ENCODE measurements around the gene KPNA4. TPM values are rescaled to one million over a fixed set of nuclear protein-coding genes. Genes with fewer than 3 reads are reported as not detected.

The KPNA4 gene
- total RNA-seq, 1 donor from 2014 or later, result 60.5 TPM

GRCh38 chr3:160482796-160483195, 82.6 kb downstream of the KPNA4 start:
- Mint-ChIP-seq H3K27me3 (peaks cover 4% of the 10 kb centered on the region), H3K9me3 (no peaks in the 10 kb centered on the region), H3K36me3 (no peaks in the 10 kb centered on the region), H3K4me1 (ENCODE audit: unreplicated experiment) (peaks cover 9% of the 10 kb centered on the region), H3K27ac (no peak overlapping the region), H3K4me3 (no peak overlapping the region)
- TF ChIP-seq, protein P1, sequence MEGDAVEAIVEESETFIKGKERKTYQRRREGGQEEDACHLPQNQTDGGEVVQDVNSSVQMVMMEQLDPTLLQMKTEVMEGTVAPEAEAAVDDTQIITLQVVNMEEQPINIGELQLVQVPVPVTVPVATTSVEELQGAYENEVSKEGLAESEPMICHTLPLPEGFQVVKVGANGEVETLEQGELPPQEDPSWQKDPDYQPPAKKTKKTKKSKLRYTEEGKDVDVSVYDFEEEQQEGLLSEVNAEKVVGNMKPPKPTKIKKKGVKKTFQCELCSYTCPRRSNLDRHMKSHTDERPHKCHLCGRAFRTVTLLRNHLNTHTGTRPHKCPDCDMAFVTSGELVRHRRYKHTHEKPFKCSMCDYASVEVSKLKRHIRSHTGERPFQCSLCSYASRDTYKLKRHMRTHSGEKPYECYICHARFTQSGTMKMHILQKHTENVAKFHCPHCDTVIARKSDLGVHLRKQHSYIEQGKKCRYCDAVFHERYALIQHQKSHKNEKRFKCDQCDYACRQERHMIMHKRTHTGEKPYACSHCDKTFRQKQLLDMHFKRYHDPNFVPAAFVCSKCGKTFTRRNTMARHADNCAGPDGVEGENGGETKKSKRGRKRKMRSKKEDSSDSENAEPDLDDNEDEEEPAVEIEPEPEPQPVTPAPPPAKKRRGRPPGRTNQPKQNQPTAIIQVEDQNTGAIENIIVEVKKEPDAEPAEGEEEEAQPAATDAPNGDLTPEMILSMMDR (conservative IDR thresholded peaks at IDR 0.05), result no peak
- no peak for DNase-seq (ENCODE audit: extremely low spot score, unreplicated experiment)

- TF ChIP-seq, protein P1 (conservative IDR thresholded peaks at IDR 0.05), result no peak
- H3K27ac Mint-ChIP-seq, result no peak overlapping the region
- H3K4me3 Mint-ChIP-seq, result no peak overlapping the region
- H3K36me3 Mint-ChIP-seq, result no peaks in the 10 kb centered on the region
- H3K9me3 Mint-ChIP-seq, result no peaks in the 10 kb centered on the region
- peaks cover 15% of the 10 kb centered on the region for H3K4me1 Mint-ChIP-seq (ENCODE audit: unreplicated experiment)
- H3K27me3 Mint-ChIP-seq, result peaks cover 6% of the 10 kb centered on the region
- no peak for DNase-seq (ENCODE audit: extremely low spot score, unreplicated experiment)
These were observed 83.5 kb downstream of the KPNA4 start for GRCh38 chr3:160481856-160482255.

DNA sequence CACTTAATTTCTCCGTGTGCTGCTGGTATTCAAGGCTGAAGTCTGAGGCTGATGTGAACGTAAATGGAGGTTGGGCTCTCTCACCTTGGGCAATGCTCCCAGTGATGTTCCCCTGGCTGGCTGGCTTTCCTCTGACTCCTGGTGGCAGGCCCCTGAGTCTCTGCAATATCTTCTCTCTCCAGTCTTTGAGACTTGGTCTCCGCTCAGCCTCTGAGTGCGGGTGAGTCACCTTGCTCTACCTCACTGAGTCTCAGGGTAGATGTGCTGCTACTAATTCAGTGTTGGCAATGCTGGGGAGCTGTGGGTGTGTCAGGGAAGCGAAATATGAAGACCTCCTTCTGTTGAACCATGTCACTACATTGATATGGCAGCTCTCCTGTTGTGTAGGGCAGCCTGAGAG, 84.4 kb downstream of the KPNA4 start:
- H3K36me3 Mint-ChIP-seq, result no peaks in the 10 kb centered on the region
- TF ChIP-seq, protein P1 (conservative IDR thresholded peaks at IDR 0.05), result no peak
- H3K4me3 Mint-ChIP-seq, result no peak overlapping the region
- DNase-seq (ENCODE audit: extremely low spot score, unreplicated experiment), result no peak
- H3K27me3 Mint-ChIP-seq, result peaks cover 7% of the 10 kb centered on the region
- no peak overlapping the region for H3K27ac Mint-ChIP-seq
- peaks cover 15% of the 10 kb centered on the region for H3K4me1 Mint-ChIP-seq (ENCODE audit: unreplicated experiment)
- no peaks in the 10 kb centered on the region for H3K9me3 Mint-ChIP-seq

DNA sequence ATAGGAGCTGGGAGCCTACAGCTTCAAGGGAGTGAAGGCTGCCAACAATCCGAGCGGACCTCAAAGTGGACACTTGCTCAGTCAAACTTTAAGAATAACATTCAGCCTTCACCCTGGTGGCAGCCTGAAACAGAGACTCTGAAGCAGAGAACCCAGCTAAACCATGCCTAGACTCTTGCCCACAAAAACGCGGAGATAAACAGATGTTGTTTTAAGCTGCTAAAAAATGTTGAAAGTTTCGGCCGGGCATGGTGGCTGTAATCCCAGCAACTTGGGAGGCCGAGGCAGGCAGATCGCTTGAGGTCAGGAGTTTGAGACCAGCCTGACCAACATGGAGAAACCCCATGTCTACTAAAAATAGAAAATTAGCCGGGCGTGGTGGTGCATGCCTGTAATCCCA, 86.0 kb downstream of the KPNA4 start:
- peaks cover 13% of the 10 kb centered on the region for H3K27me3 Mint-ChIP-seq
- H3K36me3 Mint-ChIP-seq, result no peaks in the 10 kb centered on the region
- H3K4me1 Mint-ChIP-seq (ENCODE audit: unreplicated experiment), result peaks cover 15% of the 10 kb centered on the region
- no peak overlapping the region for H3K4me3 Mint-ChIP-seq
- no peak overlapping the region for H3K27ac Mint-ChIP-seq
- TF ChIP-seq, protein P1 (conservative IDR thresholded peaks at IDR 0.05), result no peak
- no peak for DNase-seq (ENCODE audit: extremely low spot score, unreplicated experiment)
- no peaks in the 10 kb centered on the region for H3K9me3 Mint-ChIP-seq

GRCh38 chr3:160478338-160478737, 87.0 kb downstream of the KPNA4 start:
- H3K4me1 Mint-ChIP-seq (ENCODE audit: unreplicated experiment), result peaks cover 15% of the 10 kb centered on the region
- H3K4me3 Mint-ChIP-seq, result no peak overlapping the region
- no peaks in the 10 kb centered on the region for H3K36me3 Mint-ChIP-seq
- no peak for DNase-seq (ENCODE audit: extremely low spot score, unreplicated experiment)
- H3K9me3 Mint-ChIP-seq, result no peaks in the 10 kb centered on the region
- no peak overlapping the region for H3K27ac Mint-ChIP-seq
- TF ChIP-seq, protein P1 (conservative IDR thresholded peaks at IDR 0.05), result no peak
- H3K27me3 Mint-ChIP-seq, result peaks cover 13% of the 10 kb centered on the region

DNA sequence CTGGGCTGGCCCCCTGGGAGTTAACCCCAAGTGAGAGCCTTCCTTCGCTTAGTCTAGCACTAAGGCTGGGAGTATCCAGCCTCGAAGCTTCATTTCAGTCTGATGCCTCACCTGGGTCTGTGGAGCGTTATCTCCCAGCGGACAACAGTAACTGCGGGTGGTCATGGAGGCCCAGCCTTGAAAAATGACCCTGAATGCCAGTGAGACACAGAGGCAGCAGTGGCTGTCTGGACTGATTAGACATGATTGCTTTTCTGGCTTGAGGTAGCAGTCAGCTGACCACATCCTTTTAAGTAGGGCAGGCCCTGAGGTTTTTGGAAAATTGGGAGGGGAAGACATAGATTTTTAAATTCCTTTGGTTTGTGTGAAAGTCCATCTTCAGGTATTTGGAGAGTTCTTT, 87.6 kb downstream of the KPNA4 start:
- H3K27ac Mint-ChIP-seq, result no peak overlapping the region
- no peak for DNase-seq (ENCODE audit: extremely low spot score, unreplicated experiment)
- peaks cover 10% of the 10 kb centered on the region for H3K4me1 Mint-ChIP-seq (ENCODE audit: unreplicated experiment)
- TF ChIP-seq, protein P1 (conservative IDR thresholded peaks at IDR 0.05), result no peak
- H3K4me3 Mint-ChIP-seq, result no peak overlapping the region
- no peaks in the 10 kb centered on the region for H3K9me3 Mint-ChIP-seq
- no peaks in the 10 kb centered on the region for H3K36me3 Mint-ChIP-seq
- H3K27me3 Mint-ChIP-seq, result peaks cover 13% of the 10 kb centered on the region
